ENCODE data around the gene MRPL54. TPM values are rescaled to one million over a fixed set of nuclear protein-coding genes. Genes with fewer than 3 reads are reported as not detected.

Gene MRPL54
- total and polyA plus RNA-seq, 2 experiments from 2014 or later, result 29.7 to 89.9 TPM

- Histone ChIP-seq H3K27me3 (ENCODE audit: insufficient read depth) (no peaks in the 10 kb centered on the region), H3K9me2 (ENCODE audit: insufficient read depth) (no peaks in the 10 kb centered on the region), H3F3A (replicated peaks; ENCODE audit: low read depth) (no peaks in the 10 kb centered on the region), H3K27ac (ENCODE audit: low read depth) (no peak overlapping the region), H3K4me1 (ENCODE audit: insufficient read depth) (no peaks in the 10 kb centered on the region), H4K20me1 (replicated peaks; ENCODE audit: insufficient read depth) (no peaks in the 10 kb centered on the region), H3K79me2 (replicated peaks; ENCODE audit: insufficient read depth) (no peaks in the 10 kb centered on the region), H3K4me3 (no peak overlapping the region), H2AFZ (no peak overlapping the region), H3K4me2 (no peak overlapping the region), H3K36me3 (ENCODE audit: insufficient read depth) (peaks cover 4% of the 10 kb centered on the region; the same call in 1 of the 2 replicates)
- DNase-seq (ENCODE audit: low spot score) (no peak), ATAC-seq (no peak)
- no peak for TF ChIP-seq ETS1 (IDR thresholded peaks at IDR 0.05)
- Mint-ChIP-seq H3K36me3 (ENCODE audit: low read depth) (peaks cover 29% of the 10 kb centered on the region), H3K27me3 (ENCODE audit: insufficient read depth, low read depth, poor library complexity) (peaks cover 9% of the 10 kb centered on the region), H3K9me3 (peaks cover 29% of the 10 kb centered on the region), H3K27ac (no peak overlapping the region), H3K4me3 (no peak overlapping the region), H3K4me1 (peaks cover 2% of the 10 kb centered on the region; the same call in 1 of the 3 replicates)
Measured at GRCh38 chr19:3778899-3779723, 16.6 kb downstream of the MRPL54 start.

- Mint-ChIP-seq H3K9me3 (peaks cover 29% of the 10 kb centered on the region), H3K36me3 (ENCODE audit: low read depth) (peaks cover 33% of the 10 kb centered on the region), H3K4me3 (no peak overlapping the region), H3K4me1 (peaks cover 8% of the 10 kb centered on the region), H3K27ac (no peak overlapping the region), H3K27me3 (ENCODE audit: insufficient read depth, low read depth, poor library complexity) (peaks cover 20% of the 10 kb centered on the region)
- no peak overlapping the region for H3K27ac ChIP-seq (ENCODE audit: low read depth)
- H3K4me1 ChIP-seq (ENCODE audit: insufficient read depth), result no peaks in the 10 kb centered on the region; the same call in 1 of the 2 replicates
- no peaks in the 10 kb centered on the region for H3K79me2 ChIP-seq (replicated peaks; ENCODE audit: insufficient read depth)
- ATAC-seq, result no peak
- no peaks in the 10 kb centered on the region for H3K9me2 ChIP-seq (ENCODE audit: insufficient read depth)
- peaks cover 4% of the 10 kb centered on the region; the same call in 1 of the 2 replicates for H3K36me3 ChIP-seq (ENCODE audit: insufficient read depth)
- H3K27me3 ChIP-seq (ENCODE audit: insufficient read depth), result peaks cover 10% of the 10 kb centered on the region
- H4K20me1 ChIP-seq (replicated peaks; ENCODE audit: insufficient read depth), result no peaks in the 10 kb centered on the region
- H3K4me3 ChIP-seq, result no peak overlapping the region
- H3F3A ChIP-seq (replicated peaks; ENCODE audit: low read depth), result no peaks in the 10 kb centered on the region
- H2AFZ ChIP-seq, result no peak overlapping the region
- H3K4me2 ChIP-seq, result no peak overlapping the region
- DNase-seq (ENCODE audit: low spot score), result no peak
- no peak for TF ChIP-seq CREB1 (CRISPR knock-in tag; IDR thresholded peaks at IDR 0.05; ENCODE audit: low read depth)
- no peak for TF ChIP-seq EZH2 (IDR thresholded peaks at IDR 0.05; ENCODE audit: low read depth, unreplicated experiment)
- no peak for TF ChIP-seq ZNF331 (CRISPR knock-in tag; IDR thresholded peaks at IDR 0.05; ENCODE audit: low read depth)
- TF ChIP-seq ZNF114 (CRISPR knock-in tag; IDR thresholded peaks at IDR 0.05), result no peak
- TF ChIP-seq STAT1 (IDR thresholded peaks at IDR 0.05; ENCODE audit: unreplicated experiment), result no peak
- no peak for TF ChIP-seq EZH2phosphoT487 (IDR thresholded peaks at IDR 0.05; ENCODE audit: unreplicated experiment)
- no peak for TF ChIP-seq ETS1 (IDR thresholded peaks at IDR 0.05)
- TF ChIP-seq REST (IDR thresholded peaks at IDR 0.05; ENCODE audit: unreplicated experiment), result no peak
Measured at GRCh38 chr19:3780786-3781304, 18.4 kb downstream of the MRPL54 start.
